ENCODE data around the gene DIMT1. TPM values are rescaled to one million over a fixed set of nuclear protein-coding genes. Genes with fewer than 3 reads are reported as not detected.

The DIMT1 gene
- total RNA-seq (19.4 and 26.4 TPM in 2 replicates), polyA plus RNA-seq (22.2 and 23.6 TPM in 2 replicates)

DNA sequence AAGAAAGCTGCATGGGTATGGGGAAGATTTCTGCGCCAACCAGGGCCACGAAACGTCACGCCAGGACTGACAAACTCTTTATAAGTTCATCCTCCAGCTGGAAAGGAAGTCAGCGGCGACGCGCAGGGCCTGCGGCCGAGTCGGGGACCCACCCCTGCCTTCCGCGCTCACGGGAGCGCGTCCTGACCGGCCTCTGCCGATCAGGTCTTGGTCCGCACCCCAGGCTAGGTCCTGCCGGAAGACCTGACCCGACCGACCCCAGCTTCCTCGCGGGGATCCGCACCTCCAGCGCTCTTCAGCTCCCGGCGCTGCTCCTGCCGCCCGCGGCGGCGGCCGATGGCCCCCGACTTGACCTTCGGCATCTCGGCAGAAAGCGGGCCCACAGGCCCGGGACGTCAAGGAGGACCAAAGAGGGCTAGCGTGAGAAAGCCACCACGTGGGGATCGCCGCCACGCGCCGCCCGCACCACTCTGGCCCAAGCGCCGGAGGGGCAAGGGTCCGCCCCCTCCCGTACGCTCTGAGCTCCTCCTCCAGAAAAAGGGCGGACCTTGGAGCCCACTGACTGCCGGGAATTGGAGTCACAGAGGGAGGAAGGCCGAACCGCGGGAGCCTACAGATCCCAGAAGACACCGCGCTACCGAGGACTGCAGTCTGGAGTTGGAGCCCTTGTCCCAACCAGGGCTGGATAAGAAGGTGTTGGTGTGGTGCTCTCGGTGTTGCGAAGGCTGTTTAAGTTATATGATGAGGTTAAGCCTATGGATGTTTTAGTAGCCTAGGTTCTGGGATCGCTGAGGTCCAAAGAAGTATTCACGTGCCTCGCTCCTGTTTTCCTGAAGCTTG is at the start of gene DIMT1:
Gene DIMT1, minus strand, starts transcription at position 495 of the 840 bp plus-strand sequence. Its CDS starts 133 bp downstream, at position 362.
- Histone ChIP-seq H3K27me3 (no peaks in the 10 kb centered on the region), H3K9me3 (ENCODE audit: low read depth) (no peaks in the 10 kb centered on the region), H3K4me1 (ENCODE audit: low read depth) (peaks cover 8% of the 10 kb centered on the region), H3K36me3 (peaks cover 7% of the 10 kb centered on the region), H3K4me3 (peak within 1 kb of the TSS; percentile 69), H3K27ac (peak within 1 kb of the TSS; percentile 92)
- DNase-seq (ENCODE audit: low read depth in 1 of 2, low spot score in 1 of 2) = peak; percentile 98 to 99
- TF ChIP-seq, protein P1, sequence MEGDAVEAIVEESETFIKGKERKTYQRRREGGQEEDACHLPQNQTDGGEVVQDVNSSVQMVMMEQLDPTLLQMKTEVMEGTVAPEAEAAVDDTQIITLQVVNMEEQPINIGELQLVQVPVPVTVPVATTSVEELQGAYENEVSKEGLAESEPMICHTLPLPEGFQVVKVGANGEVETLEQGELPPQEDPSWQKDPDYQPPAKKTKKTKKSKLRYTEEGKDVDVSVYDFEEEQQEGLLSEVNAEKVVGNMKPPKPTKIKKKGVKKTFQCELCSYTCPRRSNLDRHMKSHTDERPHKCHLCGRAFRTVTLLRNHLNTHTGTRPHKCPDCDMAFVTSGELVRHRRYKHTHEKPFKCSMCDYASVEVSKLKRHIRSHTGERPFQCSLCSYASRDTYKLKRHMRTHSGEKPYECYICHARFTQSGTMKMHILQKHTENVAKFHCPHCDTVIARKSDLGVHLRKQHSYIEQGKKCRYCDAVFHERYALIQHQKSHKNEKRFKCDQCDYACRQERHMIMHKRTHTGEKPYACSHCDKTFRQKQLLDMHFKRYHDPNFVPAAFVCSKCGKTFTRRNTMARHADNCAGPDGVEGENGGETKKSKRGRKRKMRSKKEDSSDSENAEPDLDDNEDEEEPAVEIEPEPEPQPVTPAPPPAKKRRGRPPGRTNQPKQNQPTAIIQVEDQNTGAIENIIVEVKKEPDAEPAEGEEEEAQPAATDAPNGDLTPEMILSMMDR (IDR thresholded peaks at IDR 0.05; ENCODE audit: low read depth, low read length) = no peak

DNA sequence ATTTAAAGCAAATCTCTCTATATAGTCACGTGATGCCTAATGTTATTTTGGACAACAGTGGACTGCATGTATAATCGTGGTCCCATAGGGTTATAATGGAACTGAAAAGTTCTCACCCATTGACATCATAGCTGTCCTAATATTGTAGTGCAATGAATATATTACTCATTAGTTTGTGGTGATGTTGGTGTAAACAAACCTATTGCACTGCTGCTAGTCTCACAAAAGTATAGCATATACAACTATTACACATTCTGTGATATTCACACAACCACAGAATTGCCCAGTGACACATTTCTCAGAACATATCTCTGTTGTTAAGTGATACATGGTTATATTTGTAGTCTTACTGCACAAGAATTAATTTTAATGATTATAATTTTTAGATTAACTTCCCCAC is 46.6 kb upstream of the DIMT1 start:
- TF ChIP-seq, protein P1 (IDR thresholded peaks at IDR 0.05; ENCODE audit: low read depth, low read length) = no peak
- DNase-seq (ENCODE audit: low read depth in 1 of 2, low spot score in 1 of 2) = no peak
- H3K9me3 ChIP-seq (ENCODE audit: low read depth) = no peaks in the 10 kb centered on the region
- H3K36me3 ChIP-seq = peaks cover 6% of the 10 kb centered on the region
- H3K27me3 ChIP-seq = no peaks in the 10 kb centered on the region
- no peak overlapping the region for H3K27ac ChIP-seq
- H3K4me1 ChIP-seq (ENCODE audit: low read depth) = no peaks in the 10 kb centered on the region
- no peak overlapping the region for H3K4me3 ChIP-seq

DNA sequence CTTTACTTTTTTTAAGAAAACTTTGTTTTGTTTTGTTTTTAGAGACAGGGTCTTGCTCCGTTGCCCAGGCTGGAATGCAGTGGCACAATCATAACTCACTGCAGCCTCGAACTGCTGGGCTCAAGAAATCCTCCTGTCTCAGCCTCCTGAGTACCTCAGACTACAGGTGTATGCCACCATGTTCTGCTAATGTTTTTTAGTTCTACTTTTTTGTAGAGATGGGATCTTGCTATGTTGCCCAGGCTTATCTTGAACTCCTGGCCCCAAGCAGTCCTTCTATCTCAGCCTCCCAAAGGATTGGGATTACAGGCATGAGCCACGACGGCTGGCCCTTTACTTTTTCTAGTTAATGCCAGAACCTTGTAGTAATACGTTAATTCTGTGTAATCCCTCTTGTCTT is 44.8 kb upstream of the DIMT1 start:
- Histone ChIP-seq H3K4me3 (no peak overlapping the region), H3K4me1 (ENCODE audit: low read depth) (no peaks in the 10 kb centered on the region), H3K9me3 (ENCODE audit: low read depth) (no peaks in the 10 kb centered on the region), H3K36me3 (peaks cover 6% of the 10 kb centered on the region), H3K27ac (no peak overlapping the region), H3K27me3 (no peaks in the 10 kb centered on the region)
- TF ChIP-seq, protein P1 (IDR thresholded peaks at IDR 0.05; ENCODE audit: low read depth, low read length) = no peak
- DNase-seq (ENCODE audit: low read depth in 1 of 2, low spot score in 1 of 2) = no peak

DNA sequence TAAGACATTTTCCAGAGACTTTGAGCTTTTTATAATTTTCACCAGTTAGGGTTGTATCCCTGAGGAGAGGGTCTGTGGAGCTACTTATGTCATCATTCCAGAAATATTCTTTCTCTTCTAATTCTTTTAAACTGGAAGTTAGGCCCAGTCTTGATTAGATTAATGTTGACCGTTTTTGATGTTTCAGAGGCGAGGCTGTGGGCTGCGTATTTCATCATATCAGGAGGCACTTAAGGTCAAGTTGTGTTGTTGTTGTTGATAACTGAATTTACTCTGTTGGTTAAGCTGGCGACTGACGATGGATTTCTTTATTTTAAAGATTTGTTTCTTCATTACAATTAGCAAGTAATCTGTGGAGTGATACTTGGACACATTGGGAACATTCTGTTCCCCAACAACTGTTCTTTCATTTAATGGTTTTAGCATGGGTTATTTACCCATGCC is 28.9 kb upstream of the DIMT1 start:
- peak in 1 of 2 donors; percentile 72 for DNase-seq (ENCODE audit: low read depth in 1 of 2, low spot score in 1 of 2)
- Histone ChIP-seq H3K4me1 (ENCODE audit: low read depth) (no peaks in the 10 kb centered on the region), H3K4me3 (no peak overlapping the region), H3K9me3 (ENCODE audit: low read depth) (no peaks in the 10 kb centered on the region), H3K27ac (no peak overlapping the region), H3K36me3 (no peaks in the 10 kb centered on the region), H3K27me3 (no peaks in the 10 kb centered on the region)
- TF ChIP-seq, protein P1 (IDR thresholded peaks at IDR 0.05; ENCODE audit: low read depth, low read length) = no peak

DNA sequence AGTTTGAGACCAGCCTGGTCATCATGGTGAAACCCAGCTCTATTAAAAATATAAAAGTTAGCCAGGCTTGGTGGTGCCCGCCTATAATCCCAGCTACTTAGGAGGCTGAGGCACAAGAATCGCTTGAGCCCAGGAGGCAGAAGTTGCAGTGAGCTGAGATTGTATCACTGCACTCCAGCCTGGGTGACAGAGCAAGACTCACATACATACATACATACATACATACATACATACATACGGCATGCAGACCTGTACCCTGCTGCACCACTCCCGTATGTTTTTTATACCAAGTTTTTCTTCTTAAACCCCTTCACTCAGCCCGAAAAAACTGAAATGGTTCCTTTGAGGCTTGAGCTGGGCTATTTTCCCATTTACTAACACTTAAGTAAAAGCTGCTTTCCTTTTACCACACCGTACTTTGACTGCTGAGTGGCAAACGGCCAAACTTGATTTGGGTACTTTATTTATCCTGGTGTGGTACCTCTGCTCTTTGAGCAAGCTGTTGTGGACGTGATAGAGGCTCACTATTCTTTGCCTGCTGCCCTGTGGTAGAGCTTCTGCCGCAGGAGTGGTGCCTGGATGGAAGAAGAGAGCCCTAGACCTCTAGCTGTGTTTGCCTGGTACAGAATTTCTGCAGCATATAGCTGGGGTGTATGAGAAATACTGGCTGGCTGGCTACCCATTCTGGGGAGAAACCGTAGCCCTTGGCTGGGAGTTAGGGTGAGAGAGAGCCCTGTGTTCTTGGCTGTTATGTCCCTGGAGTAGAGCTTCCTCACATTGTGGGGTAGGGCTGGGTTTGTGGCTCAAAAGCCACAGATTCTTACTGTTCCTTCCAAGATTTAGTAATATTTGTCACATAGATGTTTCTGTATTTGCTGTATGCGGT is 28.3 kb upstream of the DIMT1 start:
- no peaks in the 10 kb centered on the region for H3K9me3 ChIP-seq (ENCODE audit: low read depth)
- H3K36me3 ChIP-seq = no peaks in the 10 kb centered on the region
- H3K4me1 ChIP-seq (ENCODE audit: low read depth) = no peaks in the 10 kb centered on the region
- H3K27me3 ChIP-seq = no peaks in the 10 kb centered on the region
- H3K4me3 ChIP-seq = no peak overlapping the region
- TF ChIP-seq, protein P1 (IDR thresholded peaks at IDR 0.05; ENCODE audit: low read depth, low read length) = no peak
- peak overlapping the region; percentile 57 for H3K27ac ChIP-seq
- peak in 1 of 2 donors; percentile 66 for DNase-seq (ENCODE audit: low read depth in 1 of 2, low spot score in 1 of 2)

Measured in cardiac muscle cell (in vitro differentiated cells and primary cell).